Fibroblast of villous mesenchyme (primary cell): ENCODE measurements around the gene GOT1. TPM values are rescaled to one million over a fixed set of nuclear protein-coding genes. Genes with fewer than 3 reads are reported as not detected.

Experiments used
- DNase-seq: peaks from one replicate; pipeline ENCODE4 v3.0.0-alpha.2; 2010; ENCODE audit warnings: low read depth
- H3K4me3 ChIP-seq: 2 replicates; pipeline ENCODE4 v1.5.1; 2011; ENCODE audit warnings: low read depth, mild to moderate bottlenecking, low read length
- CTCF ChIP-seq: IDR thresholded peaks from 2 replicates; pipeline ENCODE4 v1.5.1; 2012; ENCODE audit warnings: low read depth, mild to moderate bottlenecking, low read length; ENCODE audit not compliant: insufficient read depth
- total RNA-seq: library from RNA; depleted of rRNA; stranded (reverse); fragments of >200 nt; gene quantifications from 2 replicates; pipeline ENCODE4 v1.2.3, GENCODE V29; 2012

GOT1 gene
- total RNA-seq, 1 donor = 27.2 TPM

- TF ChIP-seq CTCF = no peak
- no peak overlapping the region for H3K4me3 ChIP-seq
- DNase-seq = peak; percentile 59
These were observed 60.9 kb downstream of the GOT1 start for GRCh38 chr10:99369551-99369950.

- DNase-seq = peak; percentile 38
- no peak for TF ChIP-seq CTCF
- H3K4me3 ChIP-seq = no peak overlapping the region
These were observed 61.3 kb downstream of the GOT1 start for GRCh38 chr10:99369126-99369525.

- DNase-seq = no peak
- no peak for TF ChIP-seq CTCF
- H3K4me3 ChIP-seq = no peak overlapping the region
These were observed 61.8 kb downstream of the GOT1 start for GRCh38 chr10:99368646-99369045.

GRCh38 chr10:99366666-99367065 lies 63.8 kb downstream of the GOT1 start:
- TF ChIP-seq CTCF = no peak
- H3K4me3 ChIP-seq = no peak overlapping the region
- DNase-seq = no peak

GRCh38 chr10:99365736-99366135 lies 64.7 kb downstream of the GOT1 start:
- TF ChIP-seq CTCF = no peak
- H3K4me3 ChIP-seq = no peak overlapping the region
- no peak for DNase-seq

DNA sequence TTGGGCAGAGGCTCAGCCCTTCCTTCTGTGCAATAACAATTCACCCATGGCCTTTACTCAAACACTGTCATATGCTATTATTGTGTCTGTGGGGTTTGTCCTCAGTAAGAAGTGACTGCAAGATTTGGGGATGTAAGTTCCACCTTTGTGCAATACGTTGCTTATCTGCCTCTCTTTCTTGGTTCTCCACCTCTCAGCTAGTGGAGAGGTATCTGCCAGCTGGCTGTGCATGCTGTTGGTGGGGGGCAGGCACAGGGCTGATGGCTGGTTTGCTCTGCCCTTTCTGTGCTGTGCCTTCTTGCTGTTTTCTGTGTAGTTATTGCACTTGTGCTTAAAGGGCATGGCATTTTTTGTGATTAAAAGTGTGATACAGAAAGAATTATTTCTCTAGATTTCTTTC lies 65.1 kb downstream of the GOT1 start:
- no peak overlapping the region for H3K4me3 ChIP-seq
- TF ChIP-seq CTCF = no peak
- no peak for DNase-seq

DNA sequence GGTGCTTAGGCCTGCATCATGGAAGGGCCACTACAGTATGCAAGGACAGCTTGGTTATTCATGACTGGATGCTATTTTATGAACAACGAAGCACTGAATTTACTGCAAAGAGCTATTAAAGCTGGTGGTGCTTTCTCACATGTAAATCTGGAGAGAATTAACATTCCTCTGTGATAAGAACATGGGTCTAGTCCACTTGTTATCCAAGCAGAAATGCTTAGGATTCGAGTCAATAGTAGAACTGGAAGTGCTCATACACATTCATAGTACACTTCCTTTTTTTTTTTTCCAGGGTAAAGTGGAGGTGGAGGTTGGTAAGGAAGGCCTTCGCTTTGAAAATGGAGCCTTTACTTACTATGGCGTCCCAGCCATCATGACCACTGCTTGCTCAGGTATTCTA lies 66.3 kb downstream of the GOT1 start:
- DNase-seq = no peak
- TF ChIP-seq CTCF = no peak

More for the DNA sequence above, 66.3 kb downstream of the GOT1 start:
- no peak overlapping the region for H3K4me3 ChIP-seq
